GM12865 (cell line): ENCODE results near the gene CCP110.
A peak's percentile ranks its signal among the peaks of the same experiment; 100 is the strongest.

Source experiments
- DNase-seq: peaks from one replicate; pipeline ENCODE4 v3.0.0; 2010; ENCODE audit warnings: low read depth
- H3K4me3 ChIP-seq: 2 replicates; pipeline ENCODE4 v1.5.1; 2011; ENCODE audit warnings: mild to moderate bottlenecking, low read depth, low read length, control low read depth
- CTCF ChIP-seq: IDR thresholded peaks from 2 replicates; pipeline ENCODE4 v1.5.1; 2011; ENCODE audit warnings: low read length, control low read depth, low read depth, inconsistent platforms; ENCODE audit not compliant: insufficient read depth; ENCODE audit errors: missing control alignments

CCP110 gene

GRCh38 chr16:19598805-19599510, 75.2 kb downstream of the CCP110 start:
- TF ChIP-seq CTCF, result no peak
- no peak overlapping the region for H3K4me3 ChIP-seq
- DNase-seq, result no peak

- H3K4me3 ChIP-seq, result no peak overlapping the region
- no peak for DNase-seq
- TF ChIP-seq CTCF, result no peak
Measured at GRCh38 chr16:19599968-19600716, 76.4 kb downstream of the CCP110 start.

GRCh38 chr16:19601083-19601976, 77.6 kb downstream of the CCP110 start:
- TF ChIP-seq CTCF, result peak; percentile 33
- peak; percentile 45 for DNase-seq
- H3K4me3 ChIP-seq, result no peak overlapping the region
